Neural cell (in vitro differentiated cells): ENCODE results near the gene NLN.

Source experiments
- CTCF ChIP-seq: fragments of 450-650 bp; IDR thresholded peaks from 2 replicates; pipeline ENCODE4 v1.5.1; 2014; ENCODE audit warnings: antibody characterized with exemption, mild to moderate bottlenecking, moderate library complexity; ENCODE audit not compliant: poor library complexity, severe bottlenecking
- EP300 ChIP-seq: fragments of 450-650 bp; conservative IDR thresholded peaks from 2 replicates; pipeline ENCODE4 v1.6.1; 2014; ENCODE audit warnings: antibody characterized with exemption, mild to moderate bottlenecking, moderate library complexity; ENCODE audit not compliant: poor library complexity, severe bottlenecking
- EZH2 ChIP-seq: fragments of 200-600, 300-800 bp; shearing (Covaris generic), sonication (generic); IDR thresholded peaks from 2 replicates; pipeline ENCODE4 v1.6.1; 2014; ENCODE audit warnings: antibody characterized with exemption, low read length, borderline replicate concordance, mild to moderate bottlenecking; ENCODE audit not compliant: insufficient read depth, poor library complexity, severe bottlenecking
- MXI1 ChIP-seq: fragments of 450-650 bp; conservative IDR thresholded peaks from 2 replicates; pipeline ENCODE4 v1.6.1; 2014; ENCODE audit warnings: antibody characterized with exemption, mild to moderate bottlenecking; ENCODE audit not compliant: poor library complexity, severe bottlenecking
- POLR2AphosphoS5 ChIP-seq: IDR thresholded peaks from 2 replicates; pipeline ENCODE4 v1.6.1; 2012
- RAD21 ChIP-seq: fragments of 450-650 bp; conservative IDR thresholded peaks from 2 replicates; pipeline ENCODE4 v1.6.1; 2014; ENCODE audit warnings: antibody characterized with exemption, mild to moderate bottlenecking, moderate library complexity

GRCh38 chr5:65837139-65837538 lies 115.1 kb downstream of the NLN start:
- no peak for TF ChIP-seq CTCF
- TF ChIP-seq RAD21: no peak
- TF ChIP-seq EZH2: no peak
- TF ChIP-seq EP300: no peak
- no peak for TF ChIP-seq MXI1
- no peak for TF ChIP-seq POLR2AphosphoS5
